ENCODE data around the gene STX4. TPM values are rescaled to one million over a fixed set of nuclear protein-coding genes. Genes with fewer than 3 reads are reported as not detected.

STX4 gene
- total RNA-seq, 1 experiment from 2014 or later = 85.8 TPM

DNA sequence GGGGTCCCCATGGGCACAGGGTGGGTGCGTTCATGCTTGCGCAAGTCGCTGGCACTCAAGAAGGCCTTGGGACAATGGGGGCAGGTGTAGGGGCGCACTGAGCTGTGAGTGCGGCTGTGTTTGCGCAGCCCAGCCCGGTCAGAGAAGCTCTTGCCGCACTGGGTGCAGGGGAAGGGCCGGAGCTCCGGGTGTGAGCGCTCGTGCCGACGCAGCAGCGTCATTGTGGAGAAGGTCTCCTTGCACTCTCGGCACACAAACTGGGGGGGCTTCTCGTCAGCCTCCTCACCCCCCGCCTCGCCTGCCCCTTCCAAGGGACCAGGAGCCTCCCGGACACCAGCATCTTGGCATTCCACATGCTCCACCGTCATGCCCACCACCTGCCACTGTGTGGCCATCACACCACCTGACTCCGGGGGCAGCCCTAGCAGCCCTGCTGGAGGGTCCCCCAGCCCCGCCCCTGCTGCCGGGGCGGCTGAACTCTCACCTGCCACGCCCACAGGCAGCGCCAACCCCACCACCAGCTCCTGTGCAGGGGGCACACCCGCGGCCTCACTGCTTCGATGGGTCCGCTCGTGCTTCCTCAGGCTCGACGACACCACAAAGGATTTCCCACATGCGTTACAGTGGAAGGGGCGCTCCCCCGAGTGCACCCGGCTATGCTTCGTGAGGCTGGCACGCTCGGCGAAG, 27.9 kb downstream of the STX4 start:
- Histone ChIP-seq H3K36me3 (ENCODE audit: low read depth) (peaks cover 15% of the 10 kb centered on the region; the same call in 1 of the 2 replicates), H3K79me2 (ENCODE audit: low read depth) (peaks cover 6% of the 10 kb centered on the region; the same call in 1 of the 2 replicates)
- TF ChIP-seq EZH2 (IDR thresholded peaks at IDR 0.05; ENCODE audit: low read depth) = no peak
- TF ChIP-seq, protein P1, sequence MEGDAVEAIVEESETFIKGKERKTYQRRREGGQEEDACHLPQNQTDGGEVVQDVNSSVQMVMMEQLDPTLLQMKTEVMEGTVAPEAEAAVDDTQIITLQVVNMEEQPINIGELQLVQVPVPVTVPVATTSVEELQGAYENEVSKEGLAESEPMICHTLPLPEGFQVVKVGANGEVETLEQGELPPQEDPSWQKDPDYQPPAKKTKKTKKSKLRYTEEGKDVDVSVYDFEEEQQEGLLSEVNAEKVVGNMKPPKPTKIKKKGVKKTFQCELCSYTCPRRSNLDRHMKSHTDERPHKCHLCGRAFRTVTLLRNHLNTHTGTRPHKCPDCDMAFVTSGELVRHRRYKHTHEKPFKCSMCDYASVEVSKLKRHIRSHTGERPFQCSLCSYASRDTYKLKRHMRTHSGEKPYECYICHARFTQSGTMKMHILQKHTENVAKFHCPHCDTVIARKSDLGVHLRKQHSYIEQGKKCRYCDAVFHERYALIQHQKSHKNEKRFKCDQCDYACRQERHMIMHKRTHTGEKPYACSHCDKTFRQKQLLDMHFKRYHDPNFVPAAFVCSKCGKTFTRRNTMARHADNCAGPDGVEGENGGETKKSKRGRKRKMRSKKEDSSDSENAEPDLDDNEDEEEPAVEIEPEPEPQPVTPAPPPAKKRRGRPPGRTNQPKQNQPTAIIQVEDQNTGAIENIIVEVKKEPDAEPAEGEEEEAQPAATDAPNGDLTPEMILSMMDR (conservative IDR thresholded peaks at IDR 0.05) = no peak

DNA sequence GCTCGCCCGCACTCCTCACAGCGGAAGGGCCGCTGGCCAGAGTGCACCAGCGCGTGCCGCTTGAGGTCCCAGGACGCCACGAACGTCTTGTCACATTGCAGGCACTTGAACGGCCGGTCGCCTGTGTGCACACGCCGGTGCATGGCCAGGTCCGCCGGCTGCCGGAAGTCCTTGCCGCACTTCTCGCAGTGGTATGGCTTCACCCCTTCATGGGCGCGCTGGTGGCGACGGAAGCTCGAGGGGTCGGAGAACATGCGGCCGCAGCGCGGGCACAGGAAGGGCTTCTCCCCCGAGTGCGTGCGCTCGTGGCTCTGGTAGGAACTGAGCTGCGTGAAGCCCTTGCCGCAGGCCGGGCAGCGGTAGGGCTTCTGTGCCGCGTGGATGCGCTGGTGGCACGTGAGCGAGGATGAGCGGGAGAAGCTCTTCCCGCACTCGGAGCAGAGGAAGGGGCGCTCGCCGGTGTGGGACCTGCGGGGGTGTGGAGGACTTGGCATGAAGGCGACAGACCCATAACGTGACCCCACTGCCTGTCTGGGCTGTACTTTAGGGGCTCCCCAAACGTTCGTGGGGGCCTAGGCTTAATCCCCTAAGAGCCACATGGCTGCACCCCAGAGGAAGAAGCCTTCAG, 28.6 kb downstream of the STX4 start:
- CTCF ChIA-PET = no interaction called here
- Histone ChIP-seq H3K9me3 (ENCODE audit: insufficient read depth, low read depth) (no peaks in the 10 kb centered on the region), H3K79me2 (ENCODE audit: low read depth) (peaks cover 12% of the 10 kb centered on the region), H3K36me3 (ENCODE audit: low read depth) (peaks cover 15% of the 10 kb centered on the region; the same call in 1 of the 2 replicates), H3K4me2 (no peak overlapping the region), H3K4me1 (replicated peaks; ENCODE audit: insufficient read depth) (no peaks in the 10 kb centered on the region), H3K9me2 (ENCODE audit: insufficient read depth) (no peaks in the 10 kb centered on the region), H3F3A (ENCODE audit: insufficient read depth, low read depth) (peaks cover 19% of the 10 kb centered on the region; the same call in 1 of the 2 replicates), H3K27me3 (ENCODE audit: insufficient read depth, low read depth) (no peaks in the 10 kb centered on the region), H3K4me3 (no peak overlapping the region), H2AFZ (no peak overlapping the region), H4K20me1 (ENCODE audit: insufficient read depth) (peaks cover 5% of the 10 kb centered on the region; the same call in 1 of the 2 replicates), H3K27ac (no peak overlapping the region)
- no TSS peak for BruUV-seq (replicated peaks)
- intact Hi-C loops (cut with micrococcal nuclease; ENCODE audit: unreplicated experiment) = no loop called here
- POLR2A ChIA-PET (ENCODE audit: unreplicated experiment) = no interaction called here
- no peak for DNase-seq
- no peak for TF ChIP-seq EZH2 (IDR thresholded peaks at IDR 0.05; ENCODE audit: low read depth)
- TF ChIP-seq, protein P1 (conservative IDR thresholded peaks at IDR 0.05) = no peak

More for the DNA sequence above, 27.9 kb downstream of the STX4 start:
- Histone ChIP-seq H3K9me3 (ENCODE audit: insufficient read depth, low read depth) (no peaks in the 10 kb centered on the region), H2AFZ (no peak overlapping the region), H3K4me3 (no peak overlapping the region), H3K4me2 (no peak overlapping the region), H3K9me2 (ENCODE audit: insufficient read depth) (no peaks in the 10 kb centered on the region), H3K27ac (no peak overlapping the region), H3K4me1 (replicated peaks; ENCODE audit: insufficient read depth) (no peaks in the 10 kb centered on the region), H3F3A (ENCODE audit: insufficient read depth, low read depth) (peaks cover 21% of the 10 kb centered on the region; the same call in 1 of the 2 replicates), H4K20me1 (ENCODE audit: insufficient read depth) (peaks cover 5% of the 10 kb centered on the region; the same call in 1 of the 2 replicates), H3K27me3 (ENCODE audit: insufficient read depth, low read depth) (no peaks in the 10 kb centered on the region)
- intact Hi-C loops (cut with micrococcal nuclease; ENCODE audit: unreplicated experiment) = no loop called here
- DNase-seq = no peak
- CTCF ChIA-PET = no interaction called here
- POLR2A ChIA-PET (ENCODE audit: unreplicated experiment) = no interaction called here
- no TSS peak for BruUV-seq (replicated peaks)

DNA sequence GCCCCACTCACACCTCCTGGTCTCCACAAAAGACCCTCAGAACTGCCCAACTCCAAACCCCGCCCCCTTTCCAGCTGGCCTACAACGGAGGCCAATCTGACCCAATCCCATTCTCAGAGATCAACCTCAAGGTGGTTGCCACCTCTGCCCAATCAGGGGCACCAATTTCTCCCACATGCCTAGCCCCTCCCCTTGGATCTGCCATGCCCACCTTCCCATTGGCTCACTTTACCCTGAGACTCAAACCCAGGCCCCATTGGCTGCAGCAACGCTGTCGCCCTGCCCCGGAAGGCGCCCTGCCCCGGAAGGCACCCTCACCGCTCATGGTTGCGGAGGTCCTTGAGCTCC, 30.1 kb downstream of the STX4 start:
- no peak for DNase-seq
- Histone ChIP-seq H4K20me1 (ENCODE audit: insufficient read depth) (peaks cover 5% of the 10 kb centered on the region; the same call in 1 of the 2 replicates), H3F3A (ENCODE audit: insufficient read depth, low read depth) (peaks cover 15% of the 10 kb centered on the region; the same call in 1 of the 2 replicates), H3K27ac (no peak overlapping the region), H3K9me3 (ENCODE audit: insufficient read depth, low read depth) (no peaks in the 10 kb centered on the region), H3K4me1 (replicated peaks; ENCODE audit: insufficient read depth) (no peaks in the 10 kb centered on the region), H3K4me3 (no peak overlapping the region), H3K9me2 (ENCODE audit: insufficient read depth) (no peaks in the 10 kb centered on the region; the same call in 1 of the 2 replicates), H3K27me3 (ENCODE audit: insufficient read depth, low read depth) (no peaks in the 10 kb centered on the region), H3K4me2 (no peak overlapping the region), H2AFZ (no peak overlapping the region), H3K36me3 (ENCODE audit: low read depth) (peaks cover 15% of the 10 kb centered on the region; the same call in 1 of the 2 replicates), H3K79me2 (ENCODE audit: low read depth) (peaks cover 24% of the 10 kb centered on the region)
- CTCF ChIA-PET = no interaction called here
- POLR2A ChIA-PET (ENCODE audit: unreplicated experiment) = interaction anchor here (0.6 kb wide), 1 partner anchor 120 kb away, joined by 3 read pairs; no protein-coding TSS in a partner anchor
- intact Hi-C loops (cut with micrococcal nuclease; ENCODE audit: unreplicated experiment) = no loop called here
- TF ChIP-seq EZH2 (IDR thresholded peaks at IDR 0.05; ENCODE audit: low read depth) = no peak
- TF ChIP-seq, protein P1 (conservative IDR thresholded peaks at IDR 0.05) = no peak
- no TSS peak for BruUV-seq (replicated peaks)
